Measurements from ENCODE around the gene PHF21B.

GRCh38 chr22:44892803-44893730, 116.7 kb downstream of the PHF21B start:
- TF ChIP-seq POLR2A (IDR thresholded peaks at IDR 0.05) (no peak), POLR2AphosphoS5 (IDR thresholded peaks at IDR 0.05) (no peak), EP300 (IDR thresholded peaks at IDR 0.05) (no peak)
- TF ChIP-seq, protein P1, sequence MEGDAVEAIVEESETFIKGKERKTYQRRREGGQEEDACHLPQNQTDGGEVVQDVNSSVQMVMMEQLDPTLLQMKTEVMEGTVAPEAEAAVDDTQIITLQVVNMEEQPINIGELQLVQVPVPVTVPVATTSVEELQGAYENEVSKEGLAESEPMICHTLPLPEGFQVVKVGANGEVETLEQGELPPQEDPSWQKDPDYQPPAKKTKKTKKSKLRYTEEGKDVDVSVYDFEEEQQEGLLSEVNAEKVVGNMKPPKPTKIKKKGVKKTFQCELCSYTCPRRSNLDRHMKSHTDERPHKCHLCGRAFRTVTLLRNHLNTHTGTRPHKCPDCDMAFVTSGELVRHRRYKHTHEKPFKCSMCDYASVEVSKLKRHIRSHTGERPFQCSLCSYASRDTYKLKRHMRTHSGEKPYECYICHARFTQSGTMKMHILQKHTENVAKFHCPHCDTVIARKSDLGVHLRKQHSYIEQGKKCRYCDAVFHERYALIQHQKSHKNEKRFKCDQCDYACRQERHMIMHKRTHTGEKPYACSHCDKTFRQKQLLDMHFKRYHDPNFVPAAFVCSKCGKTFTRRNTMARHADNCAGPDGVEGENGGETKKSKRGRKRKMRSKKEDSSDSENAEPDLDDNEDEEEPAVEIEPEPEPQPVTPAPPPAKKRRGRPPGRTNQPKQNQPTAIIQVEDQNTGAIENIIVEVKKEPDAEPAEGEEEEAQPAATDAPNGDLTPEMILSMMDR (IDR thresholded peaks at IDR 0.05) = no peak

All from sigmoid colon (tissue), 4 donors.